SK-N-SH (cell line): ENCODE measurements around the gene PARP14. TPM values are rescaled to one million over a fixed set of nuclear protein-coding genes. Genes with fewer than 3 reads are reported as not detected.

Experiments used
- CTCF ChIA-PET: fragments of 300-600, 350-600 bp; formaldehyde crosslinking; extraction: SDS; loops from one replicate; lab custom pipeline; 2021; lab: Yijun Ruan, JAX
- POLR2A ChIA-PET: fragments of 350-600 bp; sonication (Branson Sonifier 250); formaldehyde crosslinking; extraction: SDS; loops from one replicate; lab custom pipeline; 2020; ENCODE audit warnings: antibody characterized with exemption, inconsistent platforms; lab: Yijun Ruan, JAX
- DNase-seq: peaks from one replicate; pipeline ENCODE4 v3.0.0; 2012
- H2AFZ ChIP-seq: fragments of 200-600 bp; sonication (generic); 2 replicates; pipeline ENCODE4 v1.8.1; 2016; ENCODE audit warnings: antibody characterized with exemption, mild to moderate bottlenecking, low read depth
- H3F3A ChIP-seq: fragments of 200-600 bp; sonication (generic); replicated peaks from 2 replicates; pipeline ENCODE3; 2016; ENCODE audit warnings: antibody characterized with exemption, mild to moderate bottlenecking; ENCODE audit not compliant: insufficient read depth
- H3K27ac ChIP-seq, 2 experiments: fragments of 200-500 bp in 1 of 2; fragments of 200-600 bp in 1 of 2; sonication (Bioruptor generic) in 1 of 2; sonication (generic), shearing (Covaris generic) in 1 of 2; 2 replicates each; pipeline versions ENCODE4 v1.5.1 to v1.6.1; 2014 to 2016; ENCODE audit warnings: low read depth in 2 of 2, inconsistent platforms in 1 of 2, low read length in 1 of 2, mild to moderate bottlenecking in 1 of 2, mixed read lengths in 1 of 2
- H3K27me3 ChIP-seq: fragments of 200-600 bp; sonication (generic), shearing (Covaris generic); 2 replicates; pipeline ENCODE4 v1.6.1; 2016; ENCODE audit warnings: mixed run types; ENCODE audit not compliant: insufficient read depth
- H3K36me3 ChIP-seq, 2 experiments: fragments of 200-500 bp in 1 of 2; fragments of 200-600 bp in 1 of 2; sonication (Bioruptor generic) in 1 of 2; sonication (generic) in 1 of 2; replicated peaks in 1 of 2; 2 replicates each; pipeline versions ENCODE3 to v1.5.1; 2014 to 2016; ENCODE audit warnings: low read length in 1 of 2, mild to moderate bottlenecking in 1 of 2; ENCODE audit not compliant: insufficient read depth in 2 of 2, control insufficient read depth in 1 of 2
- H3K4me1 ChIP-seq, 2 experiments: fragments of 200-500 bp in 1 of 2; fragments of 200-600 bp in 1 of 2; sonication (Bioruptor generic) in 1 of 2; sonication (generic), shearing (Covaris generic) in 1 of 2; 2 replicates each; pipeline versions ENCODE4 v1.5.1 to v1.6.1; 2014 to 2016; ENCODE audit warnings: low read depth in 1 of 2, low read length in 1 of 2, mixed run types in 1 of 2; ENCODE audit not compliant: insufficient read depth in 2 of 2, control insufficient read depth in 1 of 2
- H3K4me2 ChIP-seq: fragments of 200-600 bp; sonication (generic), shearing (Covaris generic); 2 replicates; pipeline ENCODE4 v1.6.1; 2017; ENCODE audit warnings: mixed run types
- H3K4me3 ChIP-seq, 2 experiments: fragments of 200-500 bp in 1 of 2; fragments of 200-600 bp in 1 of 2; sonication (Bioruptor generic) in 1 of 2; sonication (generic), shearing (Covaris generic) in 1 of 2; 2 replicates each; pipeline versions ENCODE4 v1.5.1 to v1.8.1; 2014 to 2016; ENCODE audit warnings: low read depth in 2 of 2, inconsistent platforms in 1 of 2, low read length in 1 of 2, mild to moderate bottlenecking in 1 of 2, mixed read lengths in 1 of 2, moderate library complexity in 1 of 2
- H3K79me2 ChIP-seq: fragments of 200-600 bp; sonication (generic); 2 replicates; pipeline ENCODE4 v1.8.1; 2017; ENCODE audit warnings: mild to moderate bottlenecking; ENCODE audit not compliant: insufficient read depth
- H3K9ac ChIP-seq: fragments of 200-600 bp; sonication (generic); 2 replicates; pipeline ENCODE4 v1.6.1; 2017; ENCODE audit warnings: mixed run types
- H3K9me2 ChIP-seq: fragments of 200-600 bp; sonication (generic); 2 replicates; pipeline ENCODE4 v1.6.1; 2017; ENCODE audit warnings: mixed run types
- H3K9me3 ChIP-seq: fragments of 200-600 bp; sonication (generic); 2 replicates; pipeline ENCODE4 v1.6.1; 2017; ENCODE audit warnings: mixed run types, mild to moderate bottlenecking, moderate library complexity
- H4K20me1 ChIP-seq: fragments of 200-600 bp; sonication (generic); 2 replicates; pipeline ENCODE4 v1.6.1; 2017; ENCODE audit warnings: mild to moderate bottlenecking, mixed run types; ENCODE audit not compliant: insufficient read depth
- CHD2 ChIP-seq: fragments of 150-350 bp; IDR thresholded peaks from 2 replicates; pipeline ENCODE4 v1.6.1; 2018; ENCODE audit warnings: low read length; ENCODE audit not compliant: partially characterized antibody
- EP300 ChIP-seq, 2 experiments: IDR thresholded peaks; 2 replicates each; pipeline versions ENCODE4 v1.4.0 to v1.6.1; 2012; ENCODE audit warnings: borderline replicate concordance in 1 of 2, low read depth in 1 of 2, low read length in 1 of 2
- FOXM1 ChIP-seq: IDR thresholded peaks from 2 replicates; pipeline ENCODE4 v1.4.0; 2012; ENCODE audit warnings: low read depth, mild to moderate bottlenecking
- GABPA ChIP-seq: IDR thresholded peaks from 2 replicates; pipeline ENCODE4 v1.4.0; 2012; ENCODE audit warnings: low read depth, mild to moderate bottlenecking
- JUND ChIP-seq: IDR thresholded peaks from 2 replicates; pipeline ENCODE4 v1.4.0; 2012
- NFIC ChIP-seq: IDR thresholded peaks from 2 replicates; pipeline ENCODE4 v1.4.0; 2012; ENCODE audit warnings: borderline replicate concordance
- POLR2AphosphoS5 ChIP-seq: IDR thresholded peaks from 2 replicates; pipeline ENCODE4 v1.6.1; 2012; ENCODE audit warnings: low read depth, low read length
- RAD21 ChIP-seq: IDR thresholded peaks from 2 replicates; pipeline ENCODE4 v1.6.1; 2012; ENCODE audit warnings: mild to moderate bottlenecking, low read length
- RFX5 ChIP-seq: IDR thresholded peaks from 2 replicates; pipeline ENCODE4 v1.6.1; 2012; ENCODE audit warnings: mild to moderate bottlenecking, improper control_type of control experiment, low read length
- SIN3A ChIP-seq: IDR thresholded peaks from 2 replicates; pipeline ENCODE4 v1.6.1; 2012; ENCODE audit warnings: low read depth, mild to moderate bottlenecking, low read length, moderate library complexity, borderline replicate concordance
- TCF12 ChIP-seq: IDR thresholded peaks from 2 replicates; pipeline ENCODE4 v1.4.0; 2012
- YY1 ChIP-seq: IDR thresholded peaks from 2 replicates; pipeline ENCODE4 v1.4.0; 2012; ENCODE audit warnings: low read depth, mild to moderate bottlenecking
- WGBS: methylation state at CpG from one replicate; pipeline ENCODE4 v1.1.6; 2017; ENCODE audit warnings: low lambda C conversion rate; 5-methylcytosine and 5-hydroxymethylcytosine counted together
- polyA plus RNA-seq, 3 experiments: library from polyadenylated mRNA; depleted of rRNA; stranded (reverse); fragments of >200 nt; gene quantifications; 2 replicates each; pipeline ENCODE4 v1.2.3, GENCODE V29; 2012
- TF ChIP-seq, protein P1 (sequence below): IDR thresholded peaks from 2 replicates; pipeline ENCODE4 v1.4.0; 2012; ENCODE audit warnings: low read depth
- TF ChIP-seq, protein P2 (sequence below): IDR thresholded peaks from 2 replicates; pipeline ENCODE4 v1.4.0; 2012; ENCODE audit warnings: low read depth, borderline replicate concordance
- TF ChIP-seq, protein P3 (sequence below): IDR thresholded peaks from 2 replicates; pipeline ENCODE4 v1.4.0; 2012; ENCODE audit warnings: low read depth, borderline replicate concordance
- TF ChIP-seq, protein P4 (sequence below): fragments of 150-350 bp; IDR thresholded peaks from 2 replicates; pipeline ENCODE4 v1.6.1; 2016; ENCODE audit warnings: mild to moderate bottlenecking, low read depth, low read length
- TF ChIP-seq, protein P5 (sequence below): IDR thresholded peaks from 2 replicates; pipeline ENCODE4; 2012
- TF ChIP-seq, protein P6 (sequence below): fragments of 150-350 bp; IDR thresholded peaks from 2 replicates; pipeline ENCODE4 v1.6.1; 2017; ENCODE audit warnings: antibody characterized with exemption, low read length, low read depth, borderline replicate concordance
- TF ChIP-seq, protein P7 (sequence below): fragments of 200-600 bp; sonication (generic); IDR thresholded peaks from 2 replicates; pipeline ENCODE4 v1.6.1; 2017; ENCODE audit warnings: antibody characterized with exemption, mild to moderate bottlenecking, moderate library complexity

Gene PARP14
- polyA plus RNA-seq, 1 of the 3 experiments (the other 2 are of a cell fraction), result 9.2 TPM

DNA sequence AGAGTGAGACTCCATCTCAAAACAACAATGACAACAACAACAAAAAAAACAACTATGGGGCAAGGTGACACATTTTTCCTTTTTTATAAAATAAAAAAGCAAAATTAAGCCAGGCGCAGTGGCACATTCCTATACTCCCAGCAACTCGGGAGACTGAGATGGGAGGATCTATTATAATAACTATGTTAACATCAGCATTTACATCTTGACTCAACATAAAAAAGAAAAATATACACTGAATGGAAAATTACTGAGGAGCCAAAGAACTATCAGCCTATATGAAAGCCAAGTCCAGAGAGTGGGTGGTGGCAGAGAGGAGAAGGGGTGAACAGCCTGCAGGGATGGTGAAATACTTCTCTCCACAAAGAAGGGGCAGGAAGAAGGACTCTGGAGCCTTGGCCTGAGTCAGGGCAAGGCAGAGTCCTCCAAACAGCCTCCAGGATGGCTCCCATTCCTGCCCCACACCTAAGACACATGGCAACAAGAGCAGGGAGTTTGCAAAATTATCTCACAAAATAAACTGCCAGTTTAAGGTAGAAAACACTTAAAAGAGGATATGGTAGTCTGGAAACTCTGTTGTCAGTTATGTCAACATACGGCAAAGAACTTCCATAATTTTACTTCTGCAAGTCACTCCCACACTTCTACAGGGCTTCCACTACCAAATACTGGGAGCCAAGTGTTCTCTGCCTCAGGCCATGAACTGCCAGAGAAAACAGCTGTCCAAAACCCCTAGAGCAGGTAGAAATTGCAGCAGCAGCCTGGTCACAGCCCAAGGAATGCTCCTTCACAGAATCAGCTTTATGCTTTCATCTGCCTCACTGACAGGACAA is 87.1 kb downstream of the PARP14 start (continued):
- TF ChIP-seq, protein P1, sequence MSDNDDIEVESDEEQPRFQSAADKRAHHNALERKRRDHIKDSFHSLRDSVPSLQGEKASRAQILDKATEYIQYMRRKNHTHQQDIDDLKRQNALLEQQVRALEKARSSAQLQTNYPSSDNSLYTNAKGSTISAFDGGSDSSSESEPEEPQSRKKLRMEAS, result no peak
- no peak for TF ChIP-seq SIN3A
- TF ChIP-seq, protein P2, sequence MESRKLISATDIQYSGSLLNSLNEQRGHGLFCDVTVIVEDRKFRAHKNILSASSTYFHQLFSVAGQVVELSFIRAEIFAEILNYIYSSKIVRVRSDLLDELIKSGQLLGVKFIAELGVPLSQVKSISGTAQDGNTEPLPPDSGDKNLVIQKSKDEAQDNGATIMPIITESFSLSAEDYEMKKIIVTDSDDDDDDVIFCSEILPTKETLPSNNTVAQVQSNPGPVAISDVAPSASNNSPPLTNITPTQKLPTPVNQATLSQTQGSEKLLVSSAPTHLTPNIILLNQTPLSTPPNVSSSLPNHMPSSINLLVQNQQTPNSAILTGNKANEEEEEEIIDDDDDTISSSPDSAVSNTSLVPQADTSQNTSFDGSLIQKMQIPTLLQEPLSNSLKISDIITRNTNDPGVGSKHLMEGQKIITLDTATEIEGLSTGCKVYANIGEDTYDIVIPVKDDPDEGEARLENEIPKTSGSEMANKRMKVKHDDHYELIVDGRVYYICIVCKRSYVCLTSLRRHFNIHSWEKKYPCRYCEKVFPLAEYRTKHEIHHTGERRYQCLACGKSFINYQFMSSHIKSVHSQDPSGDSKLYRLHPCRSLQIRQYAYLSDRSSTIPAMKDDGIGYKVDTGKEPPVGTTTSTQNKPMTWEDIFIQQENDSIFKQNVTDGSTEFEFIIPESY, result no peak
- no peak for TF ChIP-seq YY1
- TF ChIP-seq JUND, result no peak
- no peak for TF ChIP-seq FOXM1
- TF ChIP-seq EP300 (IDR thresholded peaks at IDR 0.05; ENCODE audit: borderline replicate concordance in 1 of 2, low read depth in 1 of 2, low read length in 1 of 2), result no peak
- TF ChIP-seq, protein P3, sequence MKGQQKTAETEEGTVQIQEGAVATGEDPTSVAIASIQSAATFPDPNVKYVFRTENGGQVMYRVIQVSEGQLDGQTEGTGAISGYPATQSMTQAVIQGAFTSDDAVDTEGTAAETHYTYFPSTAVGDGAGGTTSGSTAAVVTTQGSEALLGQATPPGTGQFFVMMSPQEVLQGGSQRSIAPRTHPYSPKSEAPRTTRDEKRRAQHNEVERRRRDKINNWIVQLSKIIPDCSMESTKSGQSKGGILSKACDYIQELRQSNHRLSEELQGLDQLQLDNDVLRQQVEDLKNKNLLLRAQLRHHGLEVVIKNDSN, result no peak
- TF ChIP-seq, protein P4, sequence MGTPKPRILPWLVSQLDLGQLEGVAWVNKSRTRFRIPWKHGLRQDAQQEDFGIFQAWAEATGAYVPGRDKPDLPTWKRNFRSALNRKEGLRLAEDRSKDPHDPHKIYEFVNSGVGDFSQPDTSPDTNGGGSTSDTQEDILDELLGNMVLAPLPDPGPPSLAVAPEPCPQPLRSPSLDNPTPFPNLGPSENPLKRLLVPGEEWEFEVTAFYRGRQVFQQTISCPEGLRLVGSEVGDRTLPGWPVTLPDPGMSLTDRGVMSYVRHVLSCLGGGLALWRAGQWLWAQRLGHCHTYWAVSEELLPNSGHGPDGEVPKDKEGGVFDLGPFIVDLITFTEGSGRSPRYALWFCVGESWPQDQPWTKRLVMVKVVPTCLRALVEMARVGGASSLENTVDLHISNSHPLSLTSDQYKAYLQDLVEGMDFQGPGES, result no peak
- TF ChIP-seq RAD21, result no peak

DNA sequence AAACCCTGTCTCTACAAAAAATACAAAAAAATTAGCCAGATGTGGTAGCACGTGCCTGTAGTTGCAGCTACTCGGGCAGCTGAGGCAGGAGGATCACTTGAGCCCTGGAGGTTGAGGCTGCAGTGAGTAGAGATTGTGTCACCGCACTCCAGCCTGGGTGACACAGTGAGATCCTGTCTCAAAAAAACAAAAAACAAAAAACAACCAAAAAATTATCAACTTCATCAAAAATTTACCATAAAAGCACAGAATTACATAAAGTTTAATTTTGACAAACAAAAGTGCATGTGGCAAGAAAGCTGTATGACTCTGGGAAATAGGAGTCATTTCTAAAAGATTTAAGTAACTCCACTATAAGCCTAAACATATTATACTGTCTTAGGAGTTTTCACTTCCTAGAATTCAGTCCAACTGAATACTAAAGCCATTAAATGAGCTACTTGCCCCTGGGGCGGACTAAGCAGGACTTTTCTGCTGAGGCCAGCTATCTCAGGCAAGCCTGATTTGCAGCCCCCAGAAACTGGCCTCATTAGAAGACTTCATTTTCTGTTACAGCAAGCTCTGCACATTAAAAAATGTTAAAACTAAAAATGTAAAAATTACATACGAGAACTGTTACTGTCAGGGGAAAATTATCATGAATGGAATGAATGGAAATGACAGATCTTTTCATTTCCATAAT is 90.0 kb downstream of the PARP14 start:
- Histone ChIP-seq H3K9me3 (no peaks in the 10 kb centered on the region), H3K27ac (no peak overlapping the region), H3K9me2 (no peaks in the 10 kb centered on the region), H2AFZ (no peak overlapping the region), H3K4me2 (no peak overlapping the region), H3K27me3 (no peaks in the 10 kb centered on the region), H3K36me3 (peaks cover 3 to 10% of the 10 kb centered on the region in 2 experiments), H3K79me2 (no peaks in the 10 kb centered on the region), H4K20me1 (no peaks in the 10 kb centered on the region), H3K4me3 (no peak overlapping the region), H3F3A (no peaks in the 10 kb centered on the region), H3K9ac (no peak overlapping the region), H3K4me1 (no peaks in the 10 kb centered on the region)
- DNase-seq, result no peak
- CTCF ChIA-PET, result interaction anchor here (0.8 to 1.4 kb wide), 3 partner anchors 10 to 172 kb away, joined by 3 read pairs; no protein-coding TSS in a partner anchor
- POLR2A ChIA-PET, result no interaction called here
- WGBS, result 93% methylated on average over 5 of the region's 5 CpGs
- TF ChIP-seq SIN3A (no peak), CHD2 (no peak), RFX5 (no peak), RAD21 (no peak), NFIC (no peak), TCF12 (no peak), POLR2AphosphoS5 (no peak), JUND (no peak), GABPA (no peak), FOXM1 (no peak), YY1 (no peak)
- TF ChIP-seq, protein P4, result no peak
- TF ChIP-seq, protein P5, sequence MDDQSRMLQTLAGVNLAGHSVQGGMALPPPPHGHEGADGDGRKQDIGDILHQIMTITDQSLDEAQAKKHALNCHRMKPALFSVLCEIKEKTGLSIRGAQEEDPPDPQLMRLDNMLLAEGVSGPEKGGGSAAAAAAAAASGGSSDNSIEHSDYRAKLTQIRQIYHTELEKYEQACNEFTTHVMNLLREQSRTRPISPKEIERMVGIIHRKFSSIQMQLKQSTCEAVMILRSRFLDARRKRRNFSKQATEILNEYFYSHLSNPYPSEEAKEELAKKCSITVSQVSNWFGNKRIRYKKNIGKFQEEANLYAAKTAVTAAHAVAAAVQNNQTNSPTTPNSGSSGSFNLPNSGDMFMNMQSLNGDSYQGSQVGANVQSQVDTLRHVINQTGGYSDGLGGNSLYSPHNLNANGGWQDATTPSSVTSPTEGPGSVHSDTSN, result no peak
- TF ChIP-seq, protein P6, sequence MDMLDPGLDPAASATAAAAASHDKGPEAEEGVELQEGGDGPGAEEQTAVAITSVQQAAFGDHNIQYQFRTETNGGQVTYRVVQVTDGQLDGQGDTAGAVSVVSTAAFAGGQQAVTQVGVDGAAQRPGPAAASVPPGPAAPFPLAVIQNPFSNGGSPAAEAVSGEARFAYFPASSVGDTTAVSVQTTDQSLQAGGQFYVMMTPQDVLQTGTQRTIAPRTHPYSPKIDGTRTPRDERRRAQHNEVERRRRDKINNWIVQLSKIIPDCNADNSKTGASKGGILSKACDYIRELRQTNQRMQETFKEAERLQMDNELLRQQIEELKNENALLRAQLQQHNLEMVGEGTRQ, result no peak
- TF ChIP-seq, protein P7, sequence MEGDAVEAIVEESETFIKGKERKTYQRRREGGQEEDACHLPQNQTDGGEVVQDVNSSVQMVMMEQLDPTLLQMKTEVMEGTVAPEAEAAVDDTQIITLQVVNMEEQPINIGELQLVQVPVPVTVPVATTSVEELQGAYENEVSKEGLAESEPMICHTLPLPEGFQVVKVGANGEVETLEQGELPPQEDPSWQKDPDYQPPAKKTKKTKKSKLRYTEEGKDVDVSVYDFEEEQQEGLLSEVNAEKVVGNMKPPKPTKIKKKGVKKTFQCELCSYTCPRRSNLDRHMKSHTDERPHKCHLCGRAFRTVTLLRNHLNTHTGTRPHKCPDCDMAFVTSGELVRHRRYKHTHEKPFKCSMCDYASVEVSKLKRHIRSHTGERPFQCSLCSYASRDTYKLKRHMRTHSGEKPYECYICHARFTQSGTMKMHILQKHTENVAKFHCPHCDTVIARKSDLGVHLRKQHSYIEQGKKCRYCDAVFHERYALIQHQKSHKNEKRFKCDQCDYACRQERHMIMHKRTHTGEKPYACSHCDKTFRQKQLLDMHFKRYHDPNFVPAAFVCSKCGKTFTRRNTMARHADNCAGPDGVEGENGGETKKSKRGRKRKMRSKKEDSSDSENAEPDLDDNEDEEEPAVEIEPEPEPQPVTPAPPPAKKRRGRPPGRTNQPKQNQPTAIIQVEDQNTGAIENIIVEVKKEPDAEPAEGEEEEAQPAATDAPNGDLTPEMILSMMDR, result no peak
